Hepatocyte (in vitro differentiated cells): Measurements from ENCODE around the gene KRTAP6-3.

Experiments
- EZH2 ChIP-seq: fragments of 200-600 bp; sonication (generic); IDR thresholded peaks from 2 replicates; pipeline ENCODE4 v1.6.1; 2016; ENCODE audit warnings: antibody characterized with exemption, mild to moderate bottlenecking, borderline replicate concordance
- EZH2phosphoT487 ChIP-seq: fragments of 200-600 bp; sonication (generic); IDR thresholded peaks from one replicate; pipeline ENCODE4 v1.6.1; 2018; ENCODE audit warnings: antibody characterized with exemption, mild to moderate bottlenecking, low read depth, moderate library complexity; ENCODE audit not compliant: unreplicated experiment, severe bottlenecking
- TF ChIP-seq, protein P1 (sequence below): fragments of 200-600 bp; sonication (generic); IDR thresholded peaks from 2 replicates; pipeline ENCODE4 v1.5.1; 2016; ENCODE audit warnings: antibody characterized with exemption, mild to moderate bottlenecking; ENCODE audit not compliant: poor library complexity

DNA sequence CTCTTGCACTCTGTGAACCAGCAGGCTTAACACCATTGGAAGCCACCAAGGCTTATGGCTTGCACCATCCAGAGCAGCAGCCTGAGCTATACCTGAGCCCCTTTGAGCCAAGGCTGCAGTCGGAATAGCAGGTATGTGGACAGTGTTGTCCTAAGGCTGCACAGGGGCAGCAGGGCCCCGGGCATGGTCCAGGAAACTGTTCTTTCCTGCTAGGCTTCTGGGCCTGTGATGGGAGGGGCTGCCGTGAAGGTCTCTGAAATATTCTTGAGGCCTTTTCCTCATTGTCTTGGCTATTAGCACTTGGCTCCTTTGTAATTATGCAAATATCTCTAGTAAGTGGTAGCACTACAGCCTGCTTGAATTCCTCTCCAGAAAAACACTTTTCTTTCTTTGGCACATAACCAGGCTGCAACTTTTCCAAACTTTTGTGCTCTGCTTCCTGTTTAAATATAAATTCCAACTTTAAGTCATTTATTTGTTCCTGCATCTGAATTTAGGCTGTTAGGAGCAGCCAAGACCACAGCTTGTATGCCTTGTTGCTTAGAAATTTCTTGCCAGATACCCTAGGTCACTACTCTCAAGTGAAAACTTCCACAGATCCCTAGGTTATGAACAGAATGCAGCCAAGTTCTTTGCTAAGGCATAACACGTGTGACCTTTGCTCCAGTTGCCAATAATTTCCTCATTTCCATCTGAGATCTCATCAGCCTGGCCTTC is 33.4 kb downstream of the KRTAP6-3 start:
- TF ChIP-seq, protein P1, sequence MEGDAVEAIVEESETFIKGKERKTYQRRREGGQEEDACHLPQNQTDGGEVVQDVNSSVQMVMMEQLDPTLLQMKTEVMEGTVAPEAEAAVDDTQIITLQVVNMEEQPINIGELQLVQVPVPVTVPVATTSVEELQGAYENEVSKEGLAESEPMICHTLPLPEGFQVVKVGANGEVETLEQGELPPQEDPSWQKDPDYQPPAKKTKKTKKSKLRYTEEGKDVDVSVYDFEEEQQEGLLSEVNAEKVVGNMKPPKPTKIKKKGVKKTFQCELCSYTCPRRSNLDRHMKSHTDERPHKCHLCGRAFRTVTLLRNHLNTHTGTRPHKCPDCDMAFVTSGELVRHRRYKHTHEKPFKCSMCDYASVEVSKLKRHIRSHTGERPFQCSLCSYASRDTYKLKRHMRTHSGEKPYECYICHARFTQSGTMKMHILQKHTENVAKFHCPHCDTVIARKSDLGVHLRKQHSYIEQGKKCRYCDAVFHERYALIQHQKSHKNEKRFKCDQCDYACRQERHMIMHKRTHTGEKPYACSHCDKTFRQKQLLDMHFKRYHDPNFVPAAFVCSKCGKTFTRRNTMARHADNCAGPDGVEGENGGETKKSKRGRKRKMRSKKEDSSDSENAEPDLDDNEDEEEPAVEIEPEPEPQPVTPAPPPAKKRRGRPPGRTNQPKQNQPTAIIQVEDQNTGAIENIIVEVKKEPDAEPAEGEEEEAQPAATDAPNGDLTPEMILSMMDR: no peak
- TF ChIP-seq EZH2 (no peak), EZH2phosphoT487 (no peak)
